Measurements from ENCODE around the gene CCNYL1. TPM values are rescaled to one million over a fixed set of nuclear protein-coding genes. Genes with fewer than 3 reads are reported as not detected.
"Not testable (repeated sequence)": the region's sequence is repeated elsewhere in the genome, so short reads cannot be mapped to it uniquely, and the experiment has no call there.

CCNYL1 gene
- total RNA-seq, 2 experiments from 2014 or later = 5.8 to 6.0 TPM

DNA sequence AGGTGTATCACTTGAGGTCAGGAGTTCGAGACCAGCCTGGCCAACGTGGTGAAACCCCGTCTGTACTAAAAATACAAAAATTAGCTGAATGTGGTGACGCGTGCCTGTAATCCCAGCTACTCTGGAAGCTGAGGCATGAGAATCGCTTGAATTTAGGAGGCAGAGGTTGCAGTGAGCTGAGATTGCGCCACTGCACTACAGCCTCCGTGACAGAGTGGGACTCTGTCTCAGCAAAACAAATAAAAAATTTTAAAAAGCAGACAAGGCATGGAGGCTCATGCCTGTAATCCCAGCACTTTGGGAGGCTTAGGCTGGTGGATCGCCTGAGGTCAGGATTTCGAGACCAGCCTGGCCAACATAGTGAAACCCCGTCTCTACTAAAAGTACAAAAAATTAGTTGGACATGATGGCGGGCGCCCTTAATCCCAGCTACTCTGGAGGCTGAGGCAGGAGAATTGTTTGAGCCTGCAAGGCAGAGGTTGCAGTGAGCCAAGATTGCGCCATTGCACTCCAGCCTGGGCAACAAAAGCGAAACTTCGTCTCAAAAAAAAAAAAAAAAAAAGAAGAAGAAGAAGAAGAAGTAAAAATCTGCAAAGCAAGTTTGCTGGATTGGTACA is 20.5 kb upstream of the CCNYL1 start:
- not testable (repeated sequence) for DNase-seq, H3K27ac Mint-ChIP-seq, H3K4me3 Mint-ChIP-seq, H3K36me3 Mint-ChIP-seq, H3K27me3 Mint-ChIP-seq, H3K9me3 Mint-ChIP-seq, H3K4me1 Mint-ChIP-seq

GRCh38 chr2:207692206-207693065 is 19.0 kb upstream of the CCNYL1 start:
- H3K4me3 Mint-ChIP-seq = no peak overlapping the region
- no peak overlapping the region for H3K27ac Mint-ChIP-seq
- H3K27me3 Mint-ChIP-seq = no peaks in the 10 kb centered on the region
- no peaks in the 10 kb centered on the region for H3K36me3 Mint-ChIP-seq
- peak; percentile 18 for DNase-seq
- H3K4me1 Mint-ChIP-seq = peaks cover 7% of the 10 kb centered on the region
- no peaks in the 10 kb centered on the region for H3K9me3 Mint-ChIP-seq

- no peaks in the 10 kb centered on the region for H3K36me3 Mint-ChIP-seq
- H3K27ac Mint-ChIP-seq = no peak overlapping the region
- H3K4me1 Mint-ChIP-seq = peaks cover 4% of the 10 kb centered on the region
- H3K27me3 Mint-ChIP-seq = no peaks in the 10 kb centered on the region
- H3K4me3 Mint-ChIP-seq = no peak overlapping the region
- H3K9me3 Mint-ChIP-seq = no peaks in the 10 kb centered on the region
- no peak for DNase-seq
Measured at GRCh38 chr2:207693641-207694249, 17.7 kb upstream of the CCNYL1 start.

GRCh38 chr2:207694811-207695281 is 16.6 kb upstream of the CCNYL1 start:
- Mint-ChIP-seq H3K27me3 (no peaks in the 10 kb centered on the region), H3K4me3 (no peak overlapping the region), H3K27ac (no peak overlapping the region), H3K9me3 (no peaks in the 10 kb centered on the region), H3K36me3 (no peaks in the 10 kb centered on the region), H3K4me1 (peaks cover 4% of the 10 kb centered on the region)
- DNase-seq = no peak

DNA sequence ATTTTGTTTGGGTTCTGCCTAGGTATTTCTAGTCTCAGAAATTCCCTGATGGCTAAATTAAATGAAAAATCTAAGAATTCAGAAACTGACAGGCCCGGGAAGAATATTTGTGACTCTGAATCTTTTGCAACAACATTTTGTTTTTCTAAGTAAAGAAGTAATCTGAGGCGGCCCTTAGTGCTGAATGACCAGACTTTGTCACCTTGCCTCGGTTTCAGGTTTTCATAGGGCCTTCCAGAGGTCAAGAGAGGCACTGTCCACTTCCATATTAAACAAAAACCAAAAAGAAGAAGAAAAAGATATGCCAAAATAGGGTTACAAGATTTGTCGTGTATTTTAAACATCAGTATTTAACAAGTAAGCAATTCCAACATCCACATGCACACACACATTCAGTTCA is 16.1 kb upstream of the CCNYL1 start:
- H3K27me3 Mint-ChIP-seq = no peaks in the 10 kb centered on the region
- DNase-seq = no peak
- H3K36me3 Mint-ChIP-seq = no peaks in the 10 kb centered on the region
- H3K27ac Mint-ChIP-seq = no peak overlapping the region
- no peak overlapping the region for H3K4me3 Mint-ChIP-seq
- H3K4me1 Mint-ChIP-seq = peaks cover 4% of the 10 kb centered on the region
- no peaks in the 10 kb centered on the region for H3K9me3 Mint-ChIP-seq

- H3K9me3 Mint-ChIP-seq, H3K27ac Mint-ChIP-seq, H3K4me1 Mint-ChIP-seq, DNase-seq, H3K27me3 Mint-ChIP-seq, H3K4me3 Mint-ChIP-seq, H3K36me3 Mint-ChIP-seq: not testable (repeated sequence)
Measured at GRCh38 chr2:207696911-207697310, 14.5 kb upstream of the CCNYL1 start.

DNA sequence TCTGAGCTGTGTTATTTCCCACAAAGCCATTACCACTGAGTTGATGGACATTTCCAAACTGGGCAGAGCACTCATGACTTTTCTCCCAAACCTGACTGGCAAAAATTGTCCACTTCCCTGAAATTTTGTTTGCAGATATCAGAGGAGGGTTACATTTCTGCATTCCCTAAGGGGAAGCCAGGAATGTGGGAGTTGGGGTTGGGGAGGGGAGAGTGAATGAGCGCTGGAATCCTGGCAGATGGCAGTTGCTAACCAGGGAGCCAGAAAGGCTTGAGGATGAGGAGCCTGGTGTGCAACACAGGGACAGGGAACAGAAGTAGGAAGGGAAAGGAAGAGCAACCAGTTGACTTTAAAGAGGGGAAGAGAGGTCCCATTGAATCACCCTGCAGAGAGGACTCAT is 14.0 kb upstream of the CCNYL1 start:
- H3K4me1 Mint-ChIP-seq = no peaks in the 10 kb centered on the region
- H3K4me3 Mint-ChIP-seq = no peak overlapping the region
- no peak for DNase-seq
- H3K27ac Mint-ChIP-seq = no peak overlapping the region
- no peaks in the 10 kb centered on the region for H3K27me3 Mint-ChIP-seq
- no peaks in the 10 kb centered on the region for H3K9me3 Mint-ChIP-seq
- H3K36me3 Mint-ChIP-seq = no peaks in the 10 kb centered on the region

DNA sequence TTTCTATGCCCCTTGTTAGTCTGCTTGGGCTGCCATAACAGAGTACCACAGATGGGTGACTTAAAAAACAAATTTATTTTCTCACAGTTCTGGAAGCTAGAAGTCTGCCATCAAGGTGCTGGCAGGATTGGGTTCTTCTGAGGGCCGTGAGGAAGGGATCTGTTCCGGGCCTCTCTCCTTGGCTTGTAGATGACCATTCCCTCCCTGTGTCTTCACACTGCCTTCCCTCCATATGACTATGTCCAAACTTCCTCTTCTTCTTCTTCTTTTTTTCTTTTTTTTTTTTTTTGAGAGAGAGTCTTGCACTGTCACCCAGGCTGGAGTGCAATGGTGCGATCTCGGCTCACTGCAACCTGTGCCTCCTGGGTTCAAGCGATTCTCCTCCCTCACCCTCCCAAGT is 13.1 kb upstream of the CCNYL1 start:
- Mint-ChIP-seq H3K4me1 (no peaks in the 10 kb centered on the region), H3K9me3 (no peaks in the 10 kb centered on the region), H3K36me3 (no peaks in the 10 kb centered on the region), H3K27me3 (no peaks in the 10 kb centered on the region), H3K4me3 (no peak overlapping the region), H3K27ac (no peak overlapping the region)
- DNase-seq = no peak

DNA sequence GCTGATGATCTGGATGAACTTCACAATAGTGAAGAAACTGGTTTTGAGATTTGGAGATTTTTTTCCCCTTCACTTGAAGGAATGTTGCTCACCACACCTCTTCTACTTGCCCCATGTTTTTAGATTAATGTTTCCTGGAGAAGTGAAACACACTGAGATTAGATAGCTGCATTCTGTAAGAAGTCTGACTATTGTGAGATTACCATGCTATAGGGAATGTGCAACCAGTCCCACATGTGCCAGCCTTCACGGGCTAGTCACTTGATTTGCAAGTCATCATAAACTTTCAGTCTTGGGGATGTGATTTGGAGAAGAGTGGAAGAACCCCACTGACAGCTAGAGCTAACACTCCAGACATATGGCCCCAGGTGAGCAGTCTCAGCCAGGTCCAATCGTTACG is 7.4 kb upstream of the CCNYL1 start:
- Mint-ChIP-seq H3K9me3 (no peaks in the 10 kb centered on the region), H3K36me3 (no peaks in the 10 kb centered on the region), H3K4me1 (peaks cover 6% of the 10 kb centered on the region), H3K27me3 (no peaks in the 10 kb centered on the region), H3K27ac (no peak overlapping the region), H3K4me3 (no peak overlapping the region)
- DNase-seq = no peak

DNA sequence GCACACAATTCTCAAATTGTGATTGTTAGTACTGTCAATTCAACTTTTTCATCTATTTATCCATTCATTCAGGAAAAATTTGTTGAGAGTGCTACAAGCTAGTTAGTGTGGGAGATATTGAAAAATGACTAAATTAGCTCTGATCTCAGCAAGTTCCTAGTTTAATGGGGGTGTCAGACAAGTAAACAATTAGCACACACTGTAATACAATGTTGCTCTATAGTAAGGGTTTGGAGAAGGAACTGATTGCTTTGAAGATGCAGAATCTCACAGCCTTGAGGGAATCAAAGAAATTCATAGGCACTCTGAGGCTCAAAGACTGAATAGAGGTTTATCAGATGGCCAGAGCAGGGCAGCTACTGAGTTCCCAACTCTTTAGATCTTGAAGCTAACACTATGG is 6.8 kb upstream of the CCNYL1 start:
- Mint-ChIP-seq H3K4me3 (no peak overlapping the region), H3K9me3 (no peaks in the 10 kb centered on the region), H3K27ac (no peak overlapping the region), H3K36me3 (no peaks in the 10 kb centered on the region), H3K27me3 (no peaks in the 10 kb centered on the region), H3K4me1 (peaks cover 6% of the 10 kb centered on the region)
- no peak for DNase-seq

GRCh38 chr2:207706936-207707860 is 4.2 kb upstream of the CCNYL1 start:
- Mint-ChIP-seq H3K4me1 (peaks cover 10% of the 10 kb centered on the region), H3K9me3 (no peaks in the 10 kb centered on the region), H3K36me3 (no peaks in the 10 kb centered on the region), H3K27ac (no peak overlapping the region), H3K4me3 (no peak overlapping the region), H3K27me3 (no peaks in the 10 kb centered on the region)
- DNase-seq = no peak

DNA sequence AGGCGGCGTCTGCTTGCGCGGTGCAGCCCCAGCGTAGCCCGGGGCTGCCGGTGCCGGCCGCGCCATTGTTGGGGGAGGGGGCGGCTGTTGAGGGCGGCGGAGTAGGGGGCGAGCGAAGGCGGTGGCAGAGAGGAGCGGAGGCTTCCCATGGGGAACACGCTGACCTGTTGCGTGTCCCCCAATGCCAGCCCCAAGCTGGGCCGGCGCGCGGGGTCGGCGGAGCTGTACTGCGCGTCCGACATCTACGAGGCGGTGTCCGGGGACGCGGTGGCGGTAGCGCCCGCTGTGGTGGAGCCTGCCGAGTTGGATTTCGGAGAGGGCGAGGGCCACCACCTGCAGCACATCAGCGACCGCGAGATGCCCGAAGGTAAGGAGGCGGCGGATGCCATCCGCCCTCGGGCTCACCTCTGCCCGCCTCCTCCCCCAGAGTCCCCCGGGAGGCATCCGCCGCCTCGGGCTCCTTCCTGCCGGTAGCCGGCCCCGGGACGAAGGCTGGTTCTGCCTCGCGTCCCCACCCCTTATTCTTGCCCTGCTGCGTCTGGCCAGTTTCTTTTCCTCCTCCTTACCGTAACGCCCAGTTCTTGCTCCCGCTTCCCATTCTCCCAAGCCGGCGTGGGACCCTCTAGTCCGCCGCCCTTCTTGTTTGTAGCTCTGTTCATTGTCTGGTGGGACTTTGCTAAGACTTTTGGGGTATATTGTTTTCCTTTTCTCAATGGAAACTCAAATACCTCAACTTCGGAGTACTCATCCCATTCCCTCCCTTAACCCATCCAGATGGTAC is 500 bp downstream of the CCNYL1 start:
- H3K27ac Mint-ChIP-seq = peak overlapping the region; percentile 58

GRCh38 chr2:207716056-207716455 is 4.6 kb downstream of the CCNYL1 start:
- H3K9me3 Mint-ChIP-seq = no peaks in the 10 kb centered on the region
- H3K36me3 Mint-ChIP-seq = peaks cover 4% of the 10 kb centered on the region
- H3K4me3 Mint-ChIP-seq = no peak overlapping the region
- no peak overlapping the region for H3K27ac Mint-ChIP-seq
- peaks cover 12% of the 10 kb centered on the region for H3K4me1 Mint-ChIP-seq
- no peak for DNase-seq
- H3K27me3 Mint-ChIP-seq = no peaks in the 10 kb centered on the region

More for the DNA sequence above, 500 bp downstream of the CCNYL1 start:
- Mint-ChIP-seq H3K9me3 (no peaks in the 10 kb centered on the region), H3K36me3 (peaks cover 4% of the 10 kb centered on the region), H3K27me3 (no peaks in the 10 kb centered on the region), H3K4me3 (peak overlapping the region; percentile 91), H3K4me1 (peaks cover 21% of the 10 kb centered on the region)
- DNase-seq = peak; percentile 57

GRCh38 chr2:207718521-207718920 is 7.1 kb downstream of the CCNYL1 start:
- Mint-ChIP-seq H3K4me1 (peaks cover 17% of the 10 kb centered on the region), H3K27me3 (no peaks in the 10 kb centered on the region), H3K9me3 (no peaks in the 10 kb centered on the region), H3K4me3 (no peak overlapping the region), H3K36me3 (peaks cover 4% of the 10 kb centered on the region), H3K27ac (no peak overlapping the region)
- DNase-seq = no peak
